ENCODE measurements around the gene ALOX15. TPM values are rescaled to one million over a fixed set of nuclear protein-coding genes. Genes with fewer than 3 reads are reported as not detected.
"Not testable (repeated sequence)": the region's sequence is repeated elsewhere in the genome, so short reads cannot be mapped to it uniquely, and the experiment has no call there.

Gene ALOX15
- total RNA-seq, 1 donor from 2014 or later: 0.31 TPM

DNA sequence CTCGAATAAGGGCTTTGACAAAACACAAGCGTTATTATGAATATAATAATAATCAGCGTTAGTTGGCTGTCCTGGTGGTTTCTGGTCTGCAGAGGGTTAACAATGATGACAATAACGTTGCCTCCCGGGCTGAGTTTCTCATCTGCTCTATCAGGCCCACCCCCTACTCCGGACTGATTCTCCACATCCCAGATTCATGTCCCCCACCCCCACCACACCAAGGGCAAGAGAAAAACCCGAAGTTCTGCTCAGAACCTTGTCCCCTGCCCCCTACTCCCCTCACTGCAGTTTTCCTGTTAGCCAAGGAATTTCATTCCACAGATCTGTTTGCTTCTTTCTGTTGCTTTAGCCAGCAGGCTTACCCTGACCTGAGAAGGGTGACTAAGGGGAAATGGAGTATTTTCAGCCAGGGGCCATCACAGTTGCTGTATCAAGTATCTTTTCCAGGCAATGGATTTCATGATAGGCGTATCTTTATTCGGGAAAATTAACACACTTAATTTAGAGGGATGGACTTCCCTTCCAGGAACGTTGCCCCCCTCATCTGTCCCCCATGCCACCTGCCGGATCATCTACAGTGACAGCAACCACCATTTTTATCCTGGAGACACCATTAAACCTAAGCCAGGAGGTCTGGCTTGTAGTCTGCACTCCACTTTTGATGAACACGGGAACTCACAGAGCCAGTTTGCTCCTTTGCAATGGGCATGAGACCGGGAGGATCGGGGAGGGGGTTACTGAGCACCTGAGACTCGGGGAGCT, 23.7 kb downstream of the ALOX15 start:
- DNase-seq: no peak

- DNase-seq: no peak
Measured at GRCh38 chr17:4617090-4617489, 24.4 kb downstream of the ALOX15 start.

DNA sequence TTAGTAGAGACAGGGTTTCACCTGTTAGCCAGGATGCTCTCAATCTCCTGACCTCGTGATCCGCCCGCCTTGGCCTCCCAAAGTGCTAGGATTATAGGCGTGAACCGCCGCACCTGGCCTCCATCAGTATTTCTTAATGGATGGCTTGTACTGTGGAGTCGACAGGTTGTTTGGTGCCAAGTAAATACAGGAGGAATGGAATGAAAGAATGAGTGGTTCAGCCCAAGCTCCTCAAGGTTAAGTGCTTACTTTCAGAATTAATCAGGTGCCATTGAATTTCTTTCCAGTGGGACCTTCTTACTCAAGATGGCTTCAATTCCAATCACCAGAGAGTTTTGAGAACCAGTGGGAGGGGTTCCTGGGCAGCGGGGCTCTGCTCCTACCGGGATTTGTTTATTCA, 25.0 kb downstream of the ALOX15 start:
- DNase-seq: no peak

GRCh38 chr17:4610656-4611055, 30.8 kb downstream of the ALOX15 start:
- DNase-seq: no peak

DNA sequence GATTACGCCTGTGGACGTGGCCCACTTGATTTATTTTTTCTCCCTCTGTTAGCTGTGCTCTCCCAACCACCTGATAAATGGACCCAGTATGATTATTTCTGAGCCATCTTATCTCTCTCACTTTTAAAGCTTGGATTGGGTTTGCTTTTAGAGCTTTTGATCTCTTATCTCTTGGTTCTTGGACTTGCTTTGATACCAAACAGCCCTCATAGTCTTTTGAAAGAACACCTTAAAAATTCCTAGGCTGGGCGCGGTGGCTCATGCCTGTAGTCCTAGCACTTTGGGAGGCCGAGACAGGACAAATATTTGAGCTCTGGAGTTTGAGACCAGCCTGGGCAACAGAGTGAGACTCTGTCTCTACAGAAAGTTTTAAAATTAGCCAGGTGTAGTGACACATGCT, 31.3 kb downstream of the ALOX15 start:
- no peak for DNase-seq

- no peak for DNase-seq
Measured at GRCh38 chr17:4609761-4610160, 31.7 kb downstream of the ALOX15 start.

DNA sequence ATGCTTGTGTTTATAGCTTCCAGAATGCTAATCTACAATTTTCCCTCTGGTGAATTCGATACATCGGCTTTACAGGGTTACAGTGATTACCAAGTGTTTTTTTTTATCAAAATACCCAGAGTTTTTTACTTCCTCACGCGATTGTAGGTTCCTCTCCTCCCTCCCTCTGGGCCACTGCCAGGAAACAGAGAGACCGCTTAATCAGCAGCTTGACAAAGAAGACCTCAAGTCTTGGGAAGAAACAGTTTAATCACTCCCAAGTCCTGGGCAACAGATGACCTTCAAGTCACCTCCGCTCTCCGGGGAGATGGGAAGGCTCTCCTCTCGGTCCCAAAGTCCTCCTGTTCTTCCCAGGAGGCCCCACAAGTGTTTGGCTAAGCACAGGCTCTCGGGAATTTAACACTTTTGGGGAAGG, 33.7 kb downstream of the ALOX15 start:
- peak; percentile 81 for DNase-seq

- no peak for DNase-seq
Measured at GRCh38 chr17:4607261-4607741, 34.2 kb downstream of the ALOX15 start.

- no peak for DNase-seq
Measured at GRCh38 chr17:4605826-4606225, 35.7 kb downstream of the ALOX15 start.

- DNase-seq: not testable (repeated sequence)
Measured at GRCh38 chr17:4604736-4605135, 36.7 kb downstream of the ALOX15 start.

DNA sequence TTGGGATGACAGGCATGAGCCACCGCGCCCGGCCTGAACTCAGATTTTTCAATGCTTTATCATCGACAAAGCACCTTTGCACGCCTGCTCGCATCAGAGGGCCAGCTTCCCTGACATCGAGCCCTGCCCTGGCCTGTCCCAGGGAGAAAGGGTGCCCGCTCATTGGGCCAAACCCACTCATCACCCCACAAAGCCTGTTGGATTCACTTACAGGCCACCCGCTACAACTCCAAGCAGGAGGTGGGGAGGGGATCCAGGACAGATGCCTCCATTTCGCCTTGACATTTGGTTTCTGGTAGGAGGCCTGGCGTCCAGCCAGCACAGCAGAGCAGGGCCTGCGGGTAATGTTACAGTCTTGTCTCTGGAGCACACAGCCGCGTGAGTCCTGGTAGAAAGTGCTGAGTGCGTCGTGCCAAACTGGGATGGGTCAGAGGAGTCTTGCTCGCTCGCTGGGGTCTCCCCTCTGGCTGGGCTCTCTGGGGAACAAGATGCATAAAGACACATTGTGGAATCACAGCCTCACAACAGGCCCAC, 37.3 kb downstream of the ALOX15 start:
- peak; percentile 96 for DNase-seq

GRCh38 chr17:4602041-4602440, 39.4 kb downstream of the ALOX15 start:
- DNase-seq: no peak

DNA sequence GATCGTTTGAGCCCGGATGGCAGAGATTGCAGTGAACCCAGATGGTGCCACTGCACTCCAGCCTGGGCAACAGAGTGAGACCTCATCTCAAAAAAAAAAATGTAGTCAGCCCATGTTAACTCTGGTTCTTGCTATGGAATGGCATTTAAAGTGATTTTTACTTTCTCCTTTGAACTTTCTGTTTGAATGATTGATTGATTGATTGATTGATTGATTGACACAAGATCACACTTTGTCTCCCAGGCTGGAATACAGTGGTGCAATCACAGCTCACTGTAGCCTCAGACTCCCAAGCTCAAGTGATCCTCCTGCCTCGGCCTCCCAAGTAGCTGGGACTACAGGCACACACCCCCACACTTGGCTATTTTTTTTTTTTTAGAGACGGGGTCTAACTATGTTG, 40.2 kb downstream of the ALOX15 start:
- no peak for DNase-seq

DNA sequence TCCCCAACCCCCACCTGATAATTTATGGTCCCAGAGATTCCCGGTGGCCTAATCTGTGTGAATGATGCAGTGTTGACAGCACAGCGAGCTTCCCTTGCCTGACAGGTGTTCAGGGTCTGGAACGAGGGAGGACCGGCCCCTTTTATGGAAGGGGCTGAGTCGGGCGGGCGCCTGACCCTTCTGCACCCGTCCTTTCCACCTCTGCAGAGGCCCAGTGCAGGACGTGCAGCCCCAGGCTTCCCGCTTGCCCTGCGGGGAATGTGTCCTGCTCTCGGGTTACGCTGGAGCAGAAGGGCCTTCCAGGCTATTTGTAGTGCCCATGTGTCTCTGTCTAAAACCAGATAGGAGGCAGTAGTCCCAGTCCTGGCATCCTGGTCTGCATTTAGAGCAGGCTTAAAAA, 40.9 kb downstream of the ALOX15 start:
- peak; percentile 89 for DNase-seq

DNA sequence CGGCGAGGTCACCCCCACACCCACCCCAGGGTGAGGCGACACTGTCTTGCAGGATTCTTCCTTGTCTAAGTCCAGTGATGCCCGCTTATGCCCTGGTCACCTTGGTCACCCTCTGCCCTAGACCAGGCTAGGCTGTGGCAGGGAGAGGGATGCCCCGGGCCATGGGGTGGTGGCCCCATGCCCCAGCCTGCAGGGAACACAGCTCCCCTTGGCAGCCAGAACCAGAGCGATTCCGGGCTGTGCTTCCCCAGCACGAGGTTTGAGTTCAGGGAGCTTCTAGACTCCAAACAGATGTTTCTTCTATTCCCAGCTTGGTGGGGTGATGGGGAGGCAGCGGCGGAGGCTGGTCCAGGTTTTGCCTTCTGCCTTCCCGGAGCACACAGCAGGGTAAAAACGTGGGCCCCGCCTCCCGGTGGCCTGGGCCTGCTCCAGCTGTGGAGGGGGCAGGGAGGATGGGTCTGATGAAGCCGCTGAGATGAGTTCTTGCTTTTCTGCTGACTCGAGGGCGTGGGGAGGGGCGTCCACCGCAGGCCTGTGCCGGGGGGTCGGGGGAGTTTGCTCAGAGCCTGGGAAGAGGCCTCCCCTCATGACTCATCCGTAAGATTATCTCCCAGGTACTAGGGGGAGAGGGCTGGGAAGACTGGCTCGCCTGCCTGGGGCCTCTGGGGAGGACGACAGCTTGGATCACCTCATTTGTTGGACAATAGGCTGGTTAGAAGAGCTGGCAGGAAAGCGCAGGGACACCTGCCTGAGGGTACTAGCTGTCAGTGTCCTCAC, 41.8 kb downstream of the ALOX15 start:
- DNase-seq: peak; percentile 80

DNA sequence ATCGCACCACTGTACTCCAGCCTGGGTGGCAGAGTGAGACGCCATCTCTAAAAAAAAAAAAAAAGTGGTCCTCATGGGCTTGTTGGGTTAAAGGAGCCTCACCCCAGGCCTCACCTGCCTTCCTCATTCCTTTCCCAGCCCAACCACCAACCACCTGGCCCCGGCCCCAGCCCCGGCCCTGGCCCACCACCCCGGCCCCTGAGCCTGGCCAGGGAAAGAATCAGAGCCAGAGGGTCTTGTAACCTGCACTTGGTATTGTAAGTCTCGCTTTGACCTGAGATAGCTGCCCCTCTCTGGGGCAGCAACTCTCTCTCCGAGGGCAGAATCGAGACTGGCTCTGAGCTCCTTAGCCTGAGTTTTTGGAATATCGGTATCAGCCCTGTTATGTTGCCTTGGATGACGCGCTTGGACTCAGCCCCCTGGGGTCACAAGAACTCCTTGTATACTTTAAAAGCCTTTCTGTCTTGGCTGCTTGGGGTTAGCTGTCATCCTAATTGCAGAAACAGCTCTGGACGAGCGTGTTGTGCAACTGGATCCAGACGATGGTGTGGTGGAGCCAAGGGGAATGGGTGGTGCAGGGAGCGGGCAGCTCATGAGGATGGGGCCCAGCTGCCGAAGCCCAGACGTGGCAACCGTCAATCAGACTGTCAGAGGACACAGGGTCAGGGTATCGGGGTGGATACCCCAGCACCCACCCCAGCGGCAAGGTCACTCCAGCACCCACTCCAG, 42.5 kb downstream of the ALOX15 start:
- peak; percentile 69 for DNase-seq

- no peak for DNase-seq
Measured at GRCh38 chr17:4597975-4598374, 43.5 kb downstream of the ALOX15 start.

- DNase-seq: no peak
Measured at GRCh38 chr17:4596636-4597380, 44.7 kb downstream of the ALOX15 start.

GRCh38 chr17:4595685-4596342, 45.7 kb downstream of the ALOX15 start:
- DNase-seq: not testable (repeated sequence)

DNA sequence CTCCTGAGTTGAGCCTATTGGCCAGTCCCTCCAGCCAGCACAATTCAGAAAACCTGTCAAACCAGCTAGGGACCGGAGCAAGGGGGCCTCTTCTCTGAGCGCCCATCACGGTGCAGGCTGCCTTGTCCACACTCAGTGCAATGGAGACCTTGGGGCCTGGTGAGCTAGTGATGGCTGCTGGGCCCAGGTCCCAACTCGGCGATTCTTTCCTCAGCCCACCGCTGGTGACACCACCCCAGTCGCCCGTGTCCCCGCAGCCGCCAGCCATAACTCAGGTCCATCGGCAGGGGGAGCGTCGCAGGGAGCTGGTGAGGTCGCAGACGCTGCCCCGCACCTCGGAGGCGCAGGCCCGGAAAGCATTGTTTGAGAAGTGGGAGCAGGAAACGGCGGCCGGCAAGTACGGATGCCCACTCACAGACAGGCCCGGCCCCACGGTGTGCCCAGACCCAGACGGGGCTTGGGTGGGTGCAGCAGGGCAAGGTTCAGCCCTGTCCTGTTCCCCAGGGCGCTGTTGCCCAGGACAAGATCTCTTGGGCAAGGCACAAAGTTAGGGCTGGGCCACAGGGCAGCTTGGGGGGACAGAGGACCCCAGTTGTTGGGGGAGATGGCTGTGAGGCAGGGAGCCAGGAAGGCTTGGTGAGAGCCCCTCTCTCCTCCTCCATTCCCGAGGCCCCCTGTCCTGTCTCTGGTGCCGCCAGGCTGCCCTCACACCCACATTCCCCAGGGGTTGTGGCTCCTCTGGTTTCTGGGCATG, 46.4 kb downstream of the ALOX15 start:
- no peak for DNase-seq
